ENCODE measurements around the gene DDX23.

DNA sequence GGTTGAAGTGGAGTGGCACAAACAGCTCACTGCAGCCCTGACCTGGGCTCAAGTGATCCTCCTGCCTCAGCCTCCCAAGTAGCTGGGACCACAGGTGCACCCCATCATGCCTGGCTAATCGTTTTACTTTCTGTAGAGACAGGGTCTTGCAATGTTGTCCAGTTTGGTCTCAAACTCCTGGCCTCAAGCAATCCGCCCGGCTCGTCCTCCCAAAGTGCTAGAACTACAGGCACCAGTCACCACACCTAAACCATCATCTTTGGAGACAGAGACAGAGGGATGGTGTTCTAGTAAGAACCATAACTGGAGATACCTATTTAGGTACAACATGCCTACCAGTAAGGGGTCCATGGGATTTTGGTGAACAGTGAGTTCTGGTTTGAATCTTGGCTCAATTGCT, 2.5 kb upstream of the DDX23 start:
- TF ChIP-seq, protein P1, sequence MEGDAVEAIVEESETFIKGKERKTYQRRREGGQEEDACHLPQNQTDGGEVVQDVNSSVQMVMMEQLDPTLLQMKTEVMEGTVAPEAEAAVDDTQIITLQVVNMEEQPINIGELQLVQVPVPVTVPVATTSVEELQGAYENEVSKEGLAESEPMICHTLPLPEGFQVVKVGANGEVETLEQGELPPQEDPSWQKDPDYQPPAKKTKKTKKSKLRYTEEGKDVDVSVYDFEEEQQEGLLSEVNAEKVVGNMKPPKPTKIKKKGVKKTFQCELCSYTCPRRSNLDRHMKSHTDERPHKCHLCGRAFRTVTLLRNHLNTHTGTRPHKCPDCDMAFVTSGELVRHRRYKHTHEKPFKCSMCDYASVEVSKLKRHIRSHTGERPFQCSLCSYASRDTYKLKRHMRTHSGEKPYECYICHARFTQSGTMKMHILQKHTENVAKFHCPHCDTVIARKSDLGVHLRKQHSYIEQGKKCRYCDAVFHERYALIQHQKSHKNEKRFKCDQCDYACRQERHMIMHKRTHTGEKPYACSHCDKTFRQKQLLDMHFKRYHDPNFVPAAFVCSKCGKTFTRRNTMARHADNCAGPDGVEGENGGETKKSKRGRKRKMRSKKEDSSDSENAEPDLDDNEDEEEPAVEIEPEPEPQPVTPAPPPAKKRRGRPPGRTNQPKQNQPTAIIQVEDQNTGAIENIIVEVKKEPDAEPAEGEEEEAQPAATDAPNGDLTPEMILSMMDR (IDR thresholded peaks at IDR 0.05), result no peak
- no peak for TF ChIP-seq POLR2A (IDR thresholded peaks at IDR 0.05)
